OCI-LY3 (cell line): Measurements from ENCODE around the gene LRRC37A.
"Not testable (repeated sequence)": the region's sequence is repeated elsewhere in the genome, so short reads cannot be mapped to it uniquely, and the experiment has no call there.

Experiments
- CTCF ChIP-seq: fragments of 200-600, 300-600 bp; sonication (generic); IDR thresholded peaks from 2 replicates; pipeline ENCODE4 v1.5.1; 2014; ENCODE audit warnings: antibody characterized with exemption, low read length, low read depth
- EZH2phosphoT487 ChIP-seq: fragments of 200-600 bp; shearing (Covaris generic); IDR thresholded peaks from 2 replicates; pipeline ENCODE4 v1.6.1; 2018; ENCODE audit warnings: antibody characterized with exemption, mixed run types, low read depth

GRCh38 chr17:46372236-46373229 lies 77.6 kb downstream of the LRRC37A start:
- TF ChIP-seq CTCF, EZH2phosphoT487: not testable (repeated sequence)
